HEK293 (cell line): ENCODE measurements around the gene APOBEC3H.

Experiments used
- CTCF ChIA-PET: fragments of 350-600 bp; formaldehyde crosslinking; extraction: SDS; loops from one replicate; lab custom pipeline; 2021; ENCODE audit warnings: antibody characterized with exemption; lab: Yijun Ruan, JAX
- POLR2A ChIA-PET: fragments of 300-600 bp; formaldehyde crosslinking; extraction: SDS; loops from one replicate; lab custom pipeline; 2020; ENCODE audit warnings: antibody characterized with exemption, inconsistent platforms; lab: Yijun Ruan, JAX
- H3K27ac ChIP-seq: fragments of 200-500 bp; sonication (Bioruptor generic); 2 replicates; pipeline ENCODE4 v1.5.1; 2014; ENCODE audit warnings: low read depth, low read length, control low read depth, inconsistent platforms; ENCODE audit errors: extremely low read depth
- H3K36me3 ChIP-seq, 2 experiments: fragments of 200-500 bp in 1 of 2; sonication (Bioruptor generic) in 1 of 2; 1 replicate in 1 of 2; 2 replicates in 1 of 2; pipeline ENCODE4 v1.5.1; 2014 to 2017; ENCODE audit warnings: inconsistent platforms in 2 of 2, low read length in 2 of 2; ENCODE audit not compliant: control insufficient read depth in 2 of 2, insufficient read depth in 1 of 2
- H3K4me1 ChIP-seq: fragments of 200-500 bp; sonication (Bioruptor generic); 2 replicates; pipeline ENCODE4 v1.5.1; 2014; ENCODE audit warnings: mild to moderate bottlenecking, low read length, inconsistent platforms; ENCODE audit not compliant: control insufficient read depth, insufficient read depth
- H3K4me3 ChIP-seq: 2 replicates; pipeline ENCODE4 v1.5.1; 2011; ENCODE audit warnings: low read depth, mild to moderate bottlenecking, control low read depth, low read length, moderate library complexity
- H3K9me3 ChIP-seq: fragments of 200-500 bp; sonication (Bioruptor generic); 2 replicates; pipeline ENCODE4 v1.5.1; 2014; ENCODE audit warnings: low read depth, low read length, inconsistent platforms; ENCODE audit not compliant: control insufficient read depth, insufficient read depth
- GLI4 ChIP-seq: fragments of 450-650 bp; formaldehyde crosslinking; IDR thresholded peaks from 2 replicates; pipeline ENCODE4 v1.5.1; 2016; ENCODE audit warnings: missing biosample characterization, missing genetic modification characterization
- SP2 ChIP-seq: fragments of 450-650 bp; formaldehyde crosslinking; IDR thresholded peaks from 2 replicates; pipeline ENCODE4 v1.5.1; 2016; ENCODE audit warnings: missing biosample characterization, missing genetic modification characterization
- WT1 ChIP-seq: fragments of 450-650 bp; formaldehyde crosslinking; IDR thresholded peaks from 2 replicates; pipeline ENCODE4 v1.5.1; 2016; ENCODE audit warnings: missing biosample characterization, missing genetic modification characterization
- ZBTB17 ChIP-seq: fragments of 450-650 bp; formaldehyde crosslinking; IDR thresholded peaks from 2 replicates; pipeline ENCODE4 v1.5.1; 2016; ENCODE audit warnings: missing biosample characterization, missing genetic modification characterization
- ZNF19 ChIP-seq: fragments of 450-650 bp; formaldehyde crosslinking; IDR thresholded peaks from 2 replicates; pipeline ENCODE4; 2016; ENCODE audit warnings: missing biosample characterization, missing genetic modification characterization, low read depth
- ZNF324 ChIP-seq: fragments of 450-650 bp; formaldehyde crosslinking; IDR thresholded peaks from 2 replicates; pipeline ENCODE4 v1.5.1; 2016; ENCODE audit warnings: missing biosample characterization, missing genetic modification characterization
- ZNF341 ChIP-seq: fragments of 450-650 bp; formaldehyde crosslinking; IDR thresholded peaks from 2 replicates; pipeline ENCODE4; 2016; ENCODE audit warnings: low read depth, missing biosample characterization, missing genetic modification characterization
- ZNF398 ChIP-seq: fragments of 450-650 bp; formaldehyde crosslinking; IDR thresholded peaks from 2 replicates; pipeline ENCODE4 v1.5.1; 2017; ENCODE audit warnings: missing biosample characterization, missing genetic modification characterization
- ZNF548 ChIP-seq: fragments of 450-650 bp; formaldehyde crosslinking; IDR thresholded peaks from 2 replicates; pipeline ENCODE4 v1.5.1; 2016; ENCODE audit warnings: missing biosample characterization, missing genetic modification characterization
- ZNF76 ChIP-seq: fragments of 450-650 bp; formaldehyde crosslinking; IDR thresholded peaks from 2 replicates; pipeline ENCODE4; 2016; ENCODE audit warnings: low read depth, missing biosample characterization, missing genetic modification characterization, borderline replicate concordance
- TF ChIP-seq, protein P1 (sequence below): fragments of 450-650 bp; formaldehyde crosslinking; IDR thresholded peaks from 2 replicates; pipeline ENCODE4 v1.5.1; 2016; ENCODE audit warnings: missing biosample characterization, missing genetic modification characterization
- TF ChIP-seq, protein P2 (sequence below): fragments of 450-650 bp; formaldehyde crosslinking; IDR thresholded peaks from 2 replicates; pipeline ENCODE4 v1.5.1; 2016; ENCODE audit warnings: missing biosample characterization, missing genetic modification characterization
- TF ChIP-seq, protein P3 (sequence below): fragments of 450-650 bp; formaldehyde crosslinking; IDR thresholded peaks from 2 replicates; pipeline ENCODE4 v1.5.1; 2017; ENCODE audit warnings: missing biosample characterization, missing genetic modification characterization
- TF ChIP-seq, protein P4 (sequence below): fragments of 450-650 bp; formaldehyde crosslinking; IDR thresholded peaks from 2 replicates; pipeline ENCODE4 v1.5.1; 2017; ENCODE audit warnings: missing biosample characterization, mild to moderate bottlenecking, missing genetic modification characterization, moderate library complexity
- TF ChIP-seq, protein P5 (sequence below): fragments of 450-650 bp; formaldehyde crosslinking; optimal IDR thresholded peaks from 2 replicates; pipeline ENCODE3; 2016; ENCODE audit warnings: missing biosample characterization, mild to moderate bottlenecking, missing genetic modification characterization
- TF ChIP-seq, protein P6 (sequence below): fragments of 450-650 bp; IDR thresholded peaks from 2 replicates; pipeline ENCODE4 v1.5.1; 2018; ENCODE audit warnings: missing biosample characterization, mild to moderate bottlenecking, missing genetic modification characterization

The APOBEC3H gene

GRCh38 chr22:39087098-39087497 is 9.9 kb upstream of the APOBEC3H start:
- POLR2A ChIA-PET = no interaction called here
- Histone ChIP-seq H3K27ac (no peak overlapping the region), H3K36me3 (no peaks in the 10 kb centered on the region), H3K4me1 (0 out of 2 replicates have a peak, but pooled peaks cover 2% of the 10 kb centered on the region), H3K9me3 (no peaks in the 10 kb centered on the region), H3K4me3 (no peak overlapping the region)
- CTCF ChIA-PET = no interaction called here
- no peak for TF ChIP-seq GLI4 (tag by site-specific recombination)
- peak; percentile 60 for TF ChIP-seq WT1 (tag by site-specific recombination)
- TF ChIP-seq, protein P1, sequence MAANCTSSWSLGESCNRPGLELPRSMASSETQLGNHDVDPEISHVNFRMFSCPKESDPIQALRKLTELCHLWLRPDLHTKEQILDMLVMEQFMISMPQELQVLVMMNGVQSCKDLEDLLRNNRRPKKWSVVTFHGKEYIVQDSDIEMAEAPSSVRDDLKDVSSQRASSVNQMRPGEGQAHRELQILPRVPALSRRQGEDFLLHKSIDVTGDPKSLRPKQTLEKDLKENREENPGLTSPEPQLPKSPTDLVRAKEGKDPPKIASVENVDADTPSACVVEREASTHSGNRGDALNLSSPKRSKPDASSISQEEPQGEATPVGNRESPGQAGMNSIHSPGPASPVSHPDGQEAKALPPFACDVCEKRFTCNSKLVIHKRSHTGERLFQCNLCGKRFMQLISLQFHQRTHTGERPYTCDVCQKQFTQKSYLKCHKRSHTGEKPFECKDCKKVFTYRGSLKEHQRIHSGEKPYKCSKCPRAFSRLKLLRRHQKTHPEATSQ (tag by site-specific recombination) = no peak
- TF ChIP-seq, protein P2, sequence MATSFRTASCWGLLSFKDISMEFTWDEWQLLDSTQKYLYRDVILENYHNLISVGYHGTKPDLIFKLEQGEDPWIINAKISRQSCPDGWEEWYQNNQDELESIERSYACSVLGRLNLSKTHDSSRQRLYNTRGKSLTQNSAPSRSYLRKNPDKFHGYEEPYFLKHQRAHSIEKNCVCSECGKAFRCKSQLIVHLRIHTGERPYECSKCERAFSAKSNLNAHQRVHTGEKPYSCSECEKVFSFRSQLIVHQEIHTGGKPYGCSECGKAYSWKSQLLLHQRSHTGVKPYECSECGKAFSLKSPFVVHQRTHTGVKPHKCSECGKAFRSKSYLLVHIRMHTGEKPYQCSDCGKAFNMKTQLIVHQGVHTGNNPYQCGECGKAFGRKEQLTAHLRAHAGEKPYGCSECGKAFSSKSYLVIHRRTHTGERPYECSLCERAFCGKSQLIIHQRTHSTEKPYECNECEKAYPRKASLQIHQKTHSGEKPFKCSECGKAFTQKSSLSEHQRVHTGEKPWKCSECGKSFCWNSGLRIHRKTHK (tag by site-specific recombination) = no peak
- TF ChIP-seq, protein P3, sequence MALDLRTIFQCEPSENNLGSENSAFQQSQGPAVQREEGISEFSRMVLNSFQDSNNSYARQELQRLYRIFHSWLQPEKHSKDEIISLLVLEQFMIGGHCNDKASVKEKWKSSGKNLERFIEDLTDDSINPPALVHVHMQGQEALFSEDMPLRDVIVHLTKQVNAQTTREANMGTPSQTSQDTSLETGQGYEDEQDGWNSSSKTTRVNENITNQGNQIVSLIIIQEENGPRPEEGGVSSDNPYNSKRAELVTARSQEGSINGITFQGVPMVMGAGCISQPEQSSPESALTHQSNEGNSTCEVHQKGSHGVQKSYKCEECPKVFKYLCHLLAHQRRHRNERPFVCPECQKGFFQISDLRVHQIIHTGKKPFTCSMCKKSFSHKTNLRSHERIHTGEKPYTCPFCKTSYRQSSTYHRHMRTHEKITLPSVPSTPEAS (tag by site-specific recombination) = no peak
- TF ChIP-seq ZNF398 = peak; percentile 50
- TF ChIP-seq, protein P4, sequence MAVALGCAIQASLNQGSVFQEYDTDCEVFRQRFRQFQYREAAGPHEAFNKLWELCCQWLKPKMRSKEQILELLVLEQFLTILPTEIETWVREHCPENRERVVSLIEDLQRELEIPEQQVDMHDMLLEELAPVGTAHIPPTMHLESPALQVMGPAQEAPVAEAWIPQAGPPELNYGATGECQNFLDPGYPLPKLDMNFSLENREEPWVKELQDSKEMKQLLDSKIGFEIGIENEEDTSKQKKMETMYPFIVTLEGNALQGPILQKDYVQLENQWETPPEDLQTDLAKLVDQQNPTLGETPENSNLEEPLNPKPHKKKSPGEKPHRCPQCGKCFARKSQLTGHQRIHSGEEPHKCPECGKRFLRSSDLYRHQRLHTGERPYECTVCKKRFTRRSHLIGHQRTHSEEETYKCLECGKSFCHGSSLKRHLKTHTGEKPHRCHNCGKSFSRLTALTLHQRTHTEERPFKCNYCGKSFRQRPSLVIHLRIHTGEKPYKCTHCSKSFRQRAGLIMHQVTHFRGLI (tag by site-specific recombination) = no peak
- TF ChIP-seq ZBTB17 (tag by site-specific recombination) = 0 out of 2 replicates have a peak, but pooled peaks have one; percentile 24

DNA sequence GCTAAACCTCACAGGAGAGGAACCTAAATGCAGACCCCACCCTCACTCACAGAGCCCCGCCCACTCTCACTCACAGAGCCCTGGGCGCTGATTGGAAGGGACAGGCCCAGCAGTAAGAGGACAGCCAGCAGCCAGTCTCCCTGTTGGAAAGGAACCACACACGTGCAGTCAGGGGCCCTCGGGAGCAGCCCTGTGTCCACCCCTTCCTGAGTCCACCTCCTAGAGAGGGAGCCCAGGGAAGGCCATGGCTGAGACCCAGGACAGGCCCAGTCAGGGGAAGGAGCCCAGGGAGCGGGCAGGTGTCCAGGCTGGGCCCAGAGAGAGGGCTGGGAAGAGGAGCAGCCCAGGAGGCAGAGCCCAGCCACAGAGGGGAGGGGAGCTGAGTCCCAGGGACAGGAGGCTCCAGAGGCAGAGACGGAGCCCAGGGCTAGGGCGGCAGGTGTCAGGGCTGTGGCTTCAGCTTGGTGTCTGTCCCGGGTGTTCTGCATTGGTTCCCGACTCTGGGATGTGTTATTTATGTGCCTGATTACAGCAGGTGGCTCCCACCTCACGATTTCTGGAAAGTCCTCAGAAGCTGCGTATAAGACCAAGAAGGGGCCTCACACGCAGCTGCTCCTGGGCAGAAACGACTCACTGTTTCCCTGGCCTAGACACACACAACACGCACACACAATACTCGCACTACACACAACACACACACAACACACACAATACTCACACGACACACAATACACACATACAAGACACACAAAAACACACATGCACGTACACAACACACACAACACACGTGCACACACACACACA is 9.0 kb upstream of the APOBEC3H start:
- 0 out of 2 replicates have a peak, but pooled peaks cover 2% of the 10 kb centered on the region for H3K4me1 ChIP-seq
- 0 out of 2 replicates have a peak overlapping the region, but pooled peaks have one; percentile 46 for H3K27ac ChIP-seq
- ChIA-PET POLR2A (interaction anchor here (0.6 kb wide), 1 partner anchor 432 kb away, joined by 5 read pairs; the partner anchor contains the start of gene ATF4), CTCF (interaction anchor here (0.7 kb wide), 1 partner anchor 113 kb away, joined by 5 read pairs; no protein-coding TSS in a partner anchor)
- H3K4me3 ChIP-seq = no peak overlapping the region
- no peaks in the 10 kb centered on the region for H3K36me3 ChIP-seq
- H3K9me3 ChIP-seq = no peaks in the 10 kb centered on the region
- no peak for TF ChIP-seq ZNF548 (tag by site-specific recombination)
- TF ChIP-seq, protein P5, sequence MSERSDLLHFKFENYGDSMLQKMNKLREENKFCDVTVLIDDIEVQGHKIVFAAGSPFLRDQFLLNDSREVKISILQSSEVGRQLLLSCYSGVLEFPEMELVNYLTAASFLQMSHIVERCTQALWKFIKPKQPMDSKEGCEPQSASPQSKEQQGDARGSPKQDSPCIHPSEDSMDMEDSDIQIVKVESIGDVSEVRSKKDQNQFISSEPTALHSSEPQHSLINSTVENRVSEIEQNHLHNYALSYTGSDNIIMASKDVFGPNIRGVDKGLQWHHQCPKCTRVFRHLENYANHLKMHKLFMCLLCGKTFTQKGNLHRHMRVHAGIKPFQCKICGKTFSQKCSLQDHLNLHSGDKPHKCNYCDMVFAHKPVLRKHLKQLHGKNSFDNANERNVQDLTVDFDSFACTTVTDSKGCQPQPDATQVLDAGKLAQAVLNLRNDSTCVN = no peak
- peak; percentile 30; the same call in 1 of the 2 replicates for TF ChIP-seq ZNF341
- TF ChIP-seq, protein P6, sequence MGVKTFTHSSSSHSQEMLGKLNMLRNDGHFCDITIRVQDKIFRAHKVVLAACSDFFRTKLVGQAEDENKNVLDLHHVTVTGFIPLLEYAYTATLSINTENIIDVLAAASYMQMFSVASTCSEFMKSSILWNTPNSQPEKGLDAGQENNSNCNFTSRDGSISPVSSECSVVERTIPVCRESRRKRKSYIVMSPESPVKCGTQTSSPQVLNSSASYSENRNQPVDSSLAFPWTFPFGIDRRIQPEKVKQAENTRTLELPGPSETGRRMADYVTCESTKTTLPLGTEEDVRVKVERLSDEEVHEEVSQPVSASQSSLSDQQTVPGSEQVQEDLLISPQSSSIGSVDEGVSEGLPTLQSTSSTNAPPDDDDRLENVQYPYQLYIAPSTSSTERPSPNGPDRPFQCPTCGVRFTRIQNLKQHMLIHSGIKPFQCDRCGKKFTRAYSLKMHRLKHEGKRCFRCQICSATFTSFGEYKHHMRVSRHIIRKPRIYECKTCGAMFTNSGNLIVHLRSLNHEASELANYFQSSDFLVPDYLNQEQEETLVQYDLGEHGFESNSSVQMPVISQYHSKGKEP (tag by site-specific recombination) = no peak
- peak; percentile 30; the same call in 1 of the 2 replicates for TF ChIP-seq SP2 (tag by site-specific recombination)
- no peak for TF ChIP-seq ZNF19 (tag by site-specific recombination)
- TF ChIP-seq ZNF76 (tag by site-specific recombination) = no peak
- TF ChIP-seq ZNF324 (tag by site-specific recombination) = no peak
